HG02840 (cell line): ENCODE data around the gene MYB.
"Not testable (repeated sequence)": the region's sequence is repeated elsewhere in the genome, so short reads cannot be mapped to it uniquely, and the experiment has no call there.

ENCODE experiments used
- ATAC-seq: cut with Tn5 transposase; IDR thresholded peaks from one replicate; pipeline ENCODE4 v1.9.1; 2021; ENCODE audit warnings: mild to moderate bottlenecking, moderate library complexity, moderate number of reproducible peaks; ENCODE audit not compliant: unreplicated experiment, low FRiP score

Gene MYB

GRCh38 chr6:135180542-135181332, at the start of gene MYB:
MYB (plus strand) TSS chr6:135181308; CDS start chr6:135181514, 206 bp downstream.
- ATAC-seq = peak; percentile 35

GRCh38 chr6:135132776-135133175, 48.3 kb upstream of the MYB start:
- ATAC-seq = no peak

- ATAC-seq = no peak
Observed at GRCh38 chr6:135135835-135136234, 45.3 kb upstream of the MYB start.

GRCh38 chr6:135137826-135138225, 43.3 kb upstream of the MYB start:
- no peak for ATAC-seq

GRCh38 chr6:135141182-135141581, 39.9 kb upstream of the MYB start:
- no peak for ATAC-seq

- no peak for ATAC-seq
Observed at GRCh38 chr6:135141728-135142127, 39.4 kb upstream of the MYB start.

GRCh38 chr6:135142232-135142631, 38.9 kb upstream of the MYB start:
- ATAC-seq = not testable (repeated sequence)

- no peak for ATAC-seq
Observed at GRCh38 chr6:135144673-135145062, 36.4 kb upstream of the MYB start.

GRCh38 chr6:135145063-135145800, 35.9 kb upstream of the MYB start:
- ATAC-seq = no peak

GRCh38 chr6:135146162-135146934, 34.8 kb upstream of the MYB start:
- ATAC-seq = no peak

GRCh38 chr6:135147637-135148592, 33.2 kb upstream of the MYB start:
- no peak for ATAC-seq

GRCh38 chr6:135148889-135149288, 32.2 kb upstream of the MYB start:
- no peak for ATAC-seq

- no peak for ATAC-seq
Observed at GRCh38 chr6:135149376-135149775, 31.7 kb upstream of the MYB start.

GRCh38 chr6:135150481-135150880, 30.6 kb upstream of the MYB start:
- not testable (repeated sequence) for ATAC-seq

GRCh38 chr6:135154125-135154524, 27.0 kb upstream of the MYB start:
- ATAC-seq = not testable (repeated sequence)

- no peak for ATAC-seq
Observed at GRCh38 chr6:135158397-135158796, 22.7 kb upstream of the MYB start.

GRCh38 chr6:135159531-135159930, 21.6 kb upstream of the MYB start:
- ATAC-seq = no peak

- ATAC-seq = no peak
Observed at GRCh38 chr6:135161411-135162395, 19.4 kb upstream of the MYB start.
